HG03571 (cell line): Measurements from ENCODE around the gene GREB1.
A peak's percentile ranks its signal among the peaks of the same experiment; 100 is the strongest.

Experiments used
- ATAC-seq: cut with Tn5 transposase; IDR thresholded peaks from one replicate; pipeline ENCODE4 v1.9.1; 2021; ENCODE audit not compliant: unreplicated experiment

GREB1 gene

DNA sequence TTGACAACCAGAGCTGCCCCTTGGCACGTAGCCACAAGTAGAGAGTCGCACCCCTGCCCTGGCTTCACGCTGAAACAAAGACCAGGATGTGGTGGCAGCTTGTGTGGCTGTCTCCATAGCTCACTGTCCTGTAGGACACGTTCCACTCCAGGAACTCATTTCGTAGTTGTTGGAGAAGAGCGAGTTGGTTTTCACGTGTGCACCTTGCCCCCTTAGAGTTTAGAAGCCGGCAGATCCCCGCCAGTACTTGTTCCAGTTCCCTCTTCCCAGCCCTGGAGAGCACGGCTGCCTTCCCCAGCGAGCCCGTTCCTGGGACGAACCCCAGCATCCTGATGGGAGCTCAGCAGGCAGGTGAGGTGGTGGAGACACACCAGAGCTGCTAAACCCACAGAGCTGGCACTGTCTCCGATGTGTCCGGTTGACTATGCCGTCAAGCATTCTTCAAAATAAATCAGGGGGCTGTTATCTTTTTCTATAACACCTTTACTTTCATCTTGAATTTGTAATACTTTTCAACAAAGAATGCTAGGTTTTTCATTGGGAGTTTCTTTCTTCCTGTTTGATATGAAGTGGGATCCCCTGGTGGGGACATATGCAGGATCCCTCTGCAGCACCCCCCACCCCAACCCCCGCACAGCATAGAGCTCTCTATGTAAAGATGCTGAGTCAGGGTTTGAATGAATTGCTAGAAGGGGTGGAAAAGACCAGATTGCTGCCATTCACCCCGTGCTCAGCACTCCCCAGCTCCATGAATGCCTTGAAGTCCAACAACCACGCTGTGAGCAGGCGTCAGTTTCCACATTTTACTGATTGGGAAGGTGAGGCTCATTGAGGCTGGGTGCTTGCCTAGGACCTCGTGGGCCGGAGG, 44.5 kb downstream of the GREB1 start:
- no peak for ATAC-seq

DNA sequence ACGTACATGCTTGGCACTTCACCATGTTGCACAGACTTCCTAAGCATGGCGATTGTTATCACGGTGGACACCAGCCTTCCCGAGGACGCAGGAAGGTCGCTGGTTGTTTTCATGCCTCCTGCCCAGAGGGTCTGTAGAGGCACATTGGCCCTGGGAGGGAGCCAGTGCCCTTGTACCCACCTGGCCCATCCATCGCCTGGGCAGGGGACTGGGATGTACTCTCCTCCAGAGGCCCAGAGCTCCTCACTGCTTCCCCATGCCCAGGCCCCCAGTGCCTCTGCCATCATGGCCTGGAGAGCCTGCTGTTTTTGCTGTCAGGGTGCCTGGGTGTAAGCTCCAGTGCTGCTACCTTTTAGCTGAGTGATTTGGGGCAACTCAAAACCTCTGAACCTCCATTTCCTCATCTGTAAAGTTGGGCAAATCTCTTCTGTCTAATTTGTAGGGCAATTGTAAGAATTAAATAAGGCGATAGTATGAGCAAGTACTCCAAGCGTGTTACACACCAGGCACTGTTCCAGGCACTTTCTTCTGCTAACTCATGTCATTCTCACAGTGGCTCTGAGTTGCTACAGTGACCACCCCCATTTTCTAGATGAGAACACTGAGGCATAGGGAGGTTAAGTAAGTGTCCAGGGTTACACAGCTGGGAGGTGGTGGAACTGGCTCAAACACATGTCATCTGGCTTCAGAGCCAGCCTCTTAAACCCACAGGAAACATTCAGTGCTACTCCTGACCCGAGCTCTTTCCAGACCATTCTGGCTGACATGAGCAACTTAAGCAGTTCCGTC, 45.3 kb downstream of the GREB1 start:
- no peak for ATAC-seq

DNA sequence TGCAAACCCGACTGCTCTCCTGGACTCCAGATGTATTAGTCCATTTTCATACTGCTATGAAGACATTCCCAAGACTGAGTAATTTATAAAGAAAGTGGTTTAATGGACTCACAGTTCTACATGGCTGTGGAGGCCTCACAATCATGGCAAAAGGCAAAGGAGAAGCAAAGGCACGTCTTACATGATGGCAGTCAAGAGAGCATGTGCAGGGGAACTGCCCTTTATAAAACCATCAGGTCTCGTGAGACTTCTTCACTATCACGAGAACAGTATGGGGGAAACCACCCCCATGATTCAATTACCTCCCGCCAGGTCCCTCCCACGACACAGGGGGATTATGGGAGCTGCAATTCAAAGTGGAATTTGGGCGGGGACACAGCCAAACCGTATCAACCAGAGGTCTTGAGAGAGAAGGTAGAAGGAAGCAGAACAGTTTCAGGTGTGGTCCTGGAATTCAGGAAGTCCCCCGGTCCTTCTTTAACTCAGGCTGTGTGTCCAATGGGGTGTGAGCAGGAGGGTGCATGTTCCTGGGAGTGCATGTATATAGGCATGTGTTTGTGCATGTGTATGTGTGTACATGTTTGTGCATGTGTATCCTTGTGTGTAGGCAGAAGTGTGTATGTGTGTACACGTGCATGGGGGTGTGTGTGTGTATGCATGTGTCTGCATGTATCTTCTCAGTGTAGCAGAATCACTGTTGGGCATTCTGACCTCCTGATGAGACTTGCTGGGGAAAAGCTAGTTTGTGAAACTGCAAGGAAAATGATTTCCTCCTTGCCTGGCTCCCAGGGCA, 46.2 kb downstream of the GREB1 start:
- ATAC-seq, result no peak

DNA sequence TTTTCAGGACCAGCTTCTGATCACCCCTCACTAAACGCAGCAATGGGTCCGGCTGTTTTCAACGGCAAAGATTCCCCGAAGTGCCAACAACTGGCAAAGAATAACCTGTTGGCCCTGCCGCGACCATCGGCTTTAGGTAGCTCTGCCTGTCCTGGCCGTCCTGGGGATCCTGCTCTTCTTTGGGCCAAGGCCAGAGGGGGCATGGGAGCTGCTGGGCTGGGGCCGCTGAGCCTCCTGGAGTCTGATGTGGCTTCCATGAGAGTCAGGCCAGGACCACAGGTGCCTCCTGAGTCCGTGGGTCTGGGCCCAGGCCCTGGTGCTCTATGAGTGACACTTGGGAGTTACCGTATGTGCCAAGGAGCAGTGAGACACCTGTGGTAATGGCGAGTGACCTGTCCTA, 46.9 kb downstream of the GREB1 start:
- no peak for ATAC-seq

DNA sequence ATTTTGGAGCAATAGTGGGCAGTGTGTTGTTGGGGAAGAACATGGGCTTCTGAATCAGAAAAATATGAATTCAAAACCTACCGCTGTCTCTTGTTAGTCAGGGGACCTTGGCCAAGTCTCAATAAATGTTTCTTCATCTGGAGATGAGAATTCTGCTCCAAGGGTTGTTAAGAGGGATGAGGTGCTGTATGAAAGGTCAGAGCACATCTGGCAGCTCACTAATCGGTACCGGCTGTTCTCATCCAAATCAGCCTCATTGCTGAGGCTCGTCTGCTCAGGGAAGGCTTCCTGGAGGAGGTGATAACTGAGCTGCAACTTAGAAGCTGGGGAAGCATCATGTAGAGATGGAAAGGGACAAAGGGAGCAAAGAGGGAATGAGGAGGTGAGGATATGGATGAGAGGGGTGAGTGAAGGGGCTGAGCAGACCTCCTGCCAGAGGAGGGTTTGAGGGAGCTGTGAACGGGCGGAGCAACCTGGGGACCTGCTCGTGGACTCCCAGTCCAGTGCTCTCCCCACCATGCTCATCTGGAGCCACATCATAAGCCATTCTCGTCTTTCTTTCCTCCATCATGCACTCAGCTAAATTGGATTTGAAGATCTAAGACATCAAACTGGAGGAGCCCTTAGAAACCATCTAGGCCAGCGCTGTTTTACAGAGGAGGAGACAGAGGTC, 47.4 kb downstream of the GREB1 start:
- no peak for ATAC-seq

DNA sequence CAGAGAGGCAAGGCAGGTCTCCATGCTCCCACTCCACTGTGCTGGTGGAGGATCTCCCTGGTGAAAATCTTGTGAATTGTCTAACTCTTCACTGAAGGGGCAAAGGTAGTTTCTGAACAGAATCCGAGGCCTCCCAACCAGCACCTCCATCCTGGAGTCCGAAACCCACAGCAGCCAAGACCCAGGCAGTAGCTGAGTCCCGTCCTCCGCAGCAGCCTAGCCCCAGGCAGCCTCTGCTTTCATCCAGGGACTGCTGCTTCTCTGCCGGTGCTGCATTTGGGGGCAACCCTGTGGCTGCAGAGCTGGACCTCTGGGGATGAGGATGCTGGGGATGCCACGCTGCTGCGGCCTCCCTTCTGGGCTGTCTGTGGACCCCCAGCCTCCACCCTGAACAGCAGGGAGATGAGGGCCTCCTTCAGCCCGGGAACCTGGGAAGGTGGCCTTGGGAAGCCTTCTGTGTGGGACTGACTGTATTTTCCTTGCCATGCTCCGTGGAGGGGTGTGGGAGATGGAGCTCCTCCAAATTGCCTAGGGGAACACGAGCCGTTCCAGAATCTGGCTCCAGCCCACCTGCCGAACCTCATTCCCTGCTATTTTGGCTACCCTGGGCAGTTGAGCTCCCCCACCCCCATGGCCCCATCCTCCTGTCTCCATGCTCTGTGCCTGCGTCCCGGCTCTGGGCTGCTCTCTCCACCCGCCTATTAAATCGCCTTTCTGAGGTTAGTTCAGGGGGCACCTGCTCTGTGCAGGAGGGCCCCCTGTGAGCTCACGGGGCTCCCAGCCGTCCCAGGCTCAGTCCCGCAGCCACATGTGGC, 48.2 kb downstream of the GREB1 start:
- ATAC-seq, result no peak

DNA sequence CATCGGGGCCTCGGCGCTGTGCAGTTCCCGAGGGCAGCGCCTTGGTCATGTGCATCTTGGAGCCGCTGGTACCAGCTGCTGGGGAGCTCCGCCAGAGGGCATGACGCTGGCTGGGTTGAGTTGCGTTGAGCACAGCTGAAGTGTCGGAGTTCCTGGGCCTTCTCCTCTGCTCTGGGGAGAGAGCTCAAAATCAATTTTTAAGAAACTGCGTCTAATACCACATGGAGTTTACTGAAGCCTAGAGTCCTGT, 48.7 kb downstream of the GREB1 start:
- no peak for ATAC-seq

DNA sequence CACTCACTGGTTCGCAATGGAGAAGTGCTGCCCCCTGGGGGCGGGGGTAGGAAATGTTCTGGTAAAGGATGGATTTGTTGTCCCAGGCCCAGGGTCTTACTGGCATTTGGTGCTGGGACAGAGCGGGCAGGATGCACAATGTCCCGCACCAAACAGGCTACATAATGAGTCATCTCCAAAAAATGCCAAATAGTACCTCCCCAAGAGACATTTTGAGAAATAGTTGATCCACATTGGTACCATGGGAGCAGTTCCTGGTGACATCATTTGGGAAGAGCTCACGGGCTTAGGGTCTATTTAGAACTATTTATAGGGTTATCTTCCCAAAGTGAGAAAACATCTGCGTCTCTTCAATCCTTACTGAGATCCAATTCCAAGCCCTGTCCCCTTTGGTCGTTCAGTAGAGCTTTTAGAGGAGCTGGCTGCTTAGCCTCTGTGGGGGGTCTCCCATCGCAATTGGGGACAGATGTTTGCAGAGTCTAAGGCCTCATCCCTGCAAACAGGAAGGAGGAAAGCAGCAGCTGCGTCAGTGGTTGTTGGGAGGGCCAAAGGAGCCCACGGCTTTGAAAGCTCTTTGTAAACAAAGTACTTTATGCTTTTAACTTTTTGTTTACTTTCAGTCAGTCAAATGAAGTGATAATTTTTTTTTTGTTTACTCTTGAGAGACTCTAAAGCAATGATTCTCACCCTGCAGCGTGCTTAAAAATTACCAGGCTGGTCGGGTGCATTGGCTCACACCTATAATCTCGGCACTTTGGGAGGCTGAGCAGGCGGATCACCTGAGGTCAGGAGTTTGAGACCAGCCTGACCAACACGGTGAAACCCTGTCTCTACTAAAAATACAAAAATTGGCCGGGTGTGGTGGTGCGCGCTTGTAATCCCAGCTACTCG, 49.3 kb downstream of the GREB1 start:
- no peak for ATAC-seq

DNA sequence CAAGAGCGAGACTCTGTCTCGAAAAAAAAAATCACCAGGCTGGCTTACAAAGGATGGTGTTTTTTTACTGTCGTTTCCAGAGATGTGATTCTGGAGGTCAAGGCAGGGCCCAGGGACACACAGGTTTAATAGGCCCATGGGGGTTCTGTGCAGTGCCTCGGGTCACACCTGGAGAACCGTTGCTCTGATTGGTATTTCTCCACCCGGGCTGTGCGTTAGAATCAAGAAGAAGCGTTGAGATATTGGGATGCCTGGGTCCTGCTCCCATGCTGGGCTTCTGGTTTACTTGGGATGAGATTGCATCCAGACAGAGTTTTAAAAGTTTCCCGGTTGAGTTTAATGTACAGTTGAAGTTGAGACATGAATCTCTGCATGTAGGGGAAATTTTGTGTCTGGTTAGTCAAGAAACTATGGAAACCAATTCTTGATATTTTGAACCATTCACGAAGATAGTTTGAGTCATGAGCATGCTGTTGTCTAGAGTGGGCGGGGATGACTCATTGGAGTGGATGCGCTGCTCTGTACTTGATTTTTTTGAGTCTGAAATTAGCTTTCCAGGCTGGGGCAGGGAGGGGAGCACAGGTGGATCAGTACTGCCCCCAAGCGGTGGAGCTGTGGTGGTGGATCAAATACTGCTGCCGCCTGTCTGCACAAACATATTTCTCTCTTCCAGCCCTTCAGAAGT, 50.1 kb downstream of the GREB1 start:
- ATAC-seq, result peak; percentile 63

DNA sequence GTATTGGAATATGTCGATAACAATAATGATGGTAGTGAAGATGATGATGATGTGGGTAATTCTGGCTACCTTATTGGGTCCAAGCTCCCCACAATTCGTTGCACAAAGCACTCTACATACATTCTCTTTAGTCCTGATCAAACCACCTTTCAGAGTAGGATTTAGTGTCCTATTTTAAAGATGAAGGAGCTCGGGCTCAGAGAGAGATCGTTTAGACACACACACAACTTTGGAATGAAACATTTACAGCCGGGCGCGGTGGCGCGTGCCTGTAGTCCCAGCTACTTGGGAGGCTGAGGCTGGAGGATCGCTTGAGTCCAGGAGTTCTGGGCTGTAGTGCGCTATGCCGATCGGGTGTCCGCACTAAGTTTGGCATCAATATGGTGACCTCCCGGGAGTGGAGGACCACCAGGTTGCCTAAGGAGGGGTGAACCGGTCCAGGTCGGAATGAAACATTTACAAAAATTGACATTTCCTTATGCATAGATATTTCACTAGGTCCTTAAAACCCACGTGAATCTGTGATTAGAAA, 50.7 kb downstream of the GREB1 start:
- no peak for ATAC-seq

DNA sequence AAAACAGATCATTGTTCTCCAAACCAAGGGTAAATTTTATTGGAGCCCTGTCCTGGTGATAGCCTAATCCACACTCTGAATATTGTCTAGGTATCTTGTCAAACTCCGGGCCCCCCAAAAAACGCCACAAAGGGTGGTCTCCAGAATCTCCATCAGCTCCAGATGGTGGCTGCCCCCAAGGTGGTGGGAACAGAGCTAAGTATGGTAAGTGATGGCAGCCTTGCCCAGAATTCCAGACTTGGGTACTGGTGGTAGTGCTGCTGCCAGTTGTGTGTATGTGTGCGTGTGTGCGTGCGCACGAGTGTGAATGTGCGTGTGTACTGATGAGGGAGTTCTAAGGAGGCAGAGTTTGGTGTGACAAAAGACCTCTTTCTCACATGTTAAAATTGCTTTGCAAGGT, 51.2 kb downstream of the GREB1 start:
- ATAC-seq, result no peak

DNA sequence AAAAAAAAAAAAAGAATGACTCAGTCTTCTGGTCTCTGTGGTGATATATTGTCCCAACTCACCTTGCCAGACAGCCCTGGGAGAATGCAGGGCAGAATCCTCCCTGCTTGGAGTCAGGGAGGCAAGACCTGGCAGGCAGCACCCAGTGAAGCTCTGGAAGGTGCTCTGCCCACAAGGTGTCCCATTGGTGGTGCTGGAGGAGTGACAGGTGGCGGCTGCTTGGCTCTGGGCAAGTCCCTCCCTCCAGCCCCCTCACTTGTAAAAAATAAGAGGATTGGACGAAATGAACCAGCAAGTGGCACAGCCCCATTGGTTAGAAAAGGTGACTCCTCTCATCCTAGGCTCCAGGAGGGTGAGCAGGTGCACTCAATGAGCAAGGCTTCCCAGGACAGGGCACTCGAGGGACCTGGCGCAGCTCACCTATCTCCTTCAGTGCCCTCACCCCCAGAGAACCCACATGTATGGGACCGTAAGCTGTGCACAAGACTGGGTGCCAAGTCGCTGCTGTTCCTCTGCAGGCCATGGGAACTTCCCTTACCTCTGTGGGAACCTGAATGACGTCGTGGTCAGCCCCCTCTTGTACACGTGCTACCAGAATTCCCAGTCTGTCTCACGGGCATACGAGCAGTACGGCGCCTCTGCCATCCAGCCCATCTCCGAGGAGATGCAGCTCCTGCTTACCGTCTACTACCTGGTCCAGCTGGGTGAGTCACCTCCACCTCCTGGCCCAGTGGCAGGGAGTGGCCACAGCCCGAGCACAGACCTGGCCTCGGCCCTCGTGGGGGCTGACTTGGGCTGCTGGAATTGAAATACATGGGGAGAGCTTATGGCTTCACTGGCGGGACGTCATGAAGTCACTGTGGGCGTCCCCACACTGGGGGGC, 54.6 kb downstream of the GREB1 start:
- no peak for ATAC-seq

DNA sequence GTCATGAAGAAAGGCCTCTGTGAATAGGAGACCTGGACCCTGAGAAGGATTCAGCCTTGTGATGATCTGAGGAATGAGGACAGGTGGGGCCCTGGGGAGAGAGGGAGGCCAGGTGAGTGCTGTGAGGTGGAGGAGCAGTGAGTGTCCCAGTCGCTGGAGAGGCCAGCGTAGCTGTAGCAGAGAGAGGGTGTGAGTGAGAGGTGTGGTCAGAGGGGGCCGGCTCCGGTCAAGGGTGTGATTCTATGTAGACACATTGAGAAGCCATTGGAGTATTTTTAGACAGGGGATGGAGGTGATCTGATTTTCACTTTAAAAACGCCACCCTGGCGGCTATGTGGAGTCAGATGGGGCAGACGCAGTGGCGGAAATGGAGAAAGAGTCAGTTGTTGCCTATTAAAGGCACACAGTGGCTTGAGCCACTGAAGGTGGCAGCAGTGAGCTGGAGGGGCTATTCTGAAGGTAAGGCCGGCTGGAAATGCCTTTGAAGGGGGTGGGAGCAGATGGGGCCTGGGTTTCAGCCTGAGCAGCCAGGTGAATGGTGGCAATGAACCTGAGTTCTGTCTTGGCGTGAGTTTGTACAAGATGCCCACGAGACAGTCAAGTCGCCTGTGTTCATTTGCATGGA, 55.6 kb downstream of the GREB1 start:
- no peak for ATAC-seq

DNA sequence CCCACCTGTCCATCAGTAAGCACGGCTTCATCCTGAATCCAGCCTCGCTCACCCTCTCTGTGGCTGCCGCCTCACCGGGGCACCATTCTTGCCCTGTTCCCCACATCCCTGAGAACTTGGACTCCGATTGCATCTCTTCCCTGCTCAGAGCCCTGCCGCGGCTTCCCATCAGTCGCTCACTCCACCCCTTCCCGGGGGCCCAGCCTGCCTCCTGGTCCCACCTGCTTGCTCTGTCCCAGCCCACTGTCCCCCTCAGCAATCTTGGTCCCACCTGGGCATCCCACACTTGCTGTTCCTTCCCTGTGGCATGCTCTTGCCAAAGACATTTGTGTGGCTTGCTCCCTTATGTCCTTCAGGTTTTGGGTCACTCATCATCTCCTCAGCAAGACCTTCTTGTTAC, 56.3 kb downstream of the GREB1 start:
- no peak for ATAC-seq

DNA sequence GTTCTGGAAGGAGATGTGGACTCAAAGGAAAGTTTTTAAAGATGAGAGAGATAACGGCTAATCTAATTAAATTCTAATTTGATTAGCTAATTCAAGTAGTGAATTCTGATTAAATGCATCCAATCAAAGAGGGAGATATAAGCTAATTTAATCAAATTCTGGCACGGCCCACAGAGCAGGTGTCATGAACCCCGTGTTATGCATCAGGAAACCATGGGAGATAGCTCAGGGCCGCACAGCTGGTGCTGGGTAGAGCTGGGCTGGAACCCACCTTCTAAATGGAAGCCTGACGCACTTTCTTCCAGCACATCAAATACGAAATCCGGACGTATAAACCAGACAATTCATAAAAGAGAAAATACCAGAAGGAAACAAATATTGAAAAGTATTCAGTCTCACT, 57.2 kb downstream of the GREB1 start:
- ATAC-seq, result no peak

DNA sequence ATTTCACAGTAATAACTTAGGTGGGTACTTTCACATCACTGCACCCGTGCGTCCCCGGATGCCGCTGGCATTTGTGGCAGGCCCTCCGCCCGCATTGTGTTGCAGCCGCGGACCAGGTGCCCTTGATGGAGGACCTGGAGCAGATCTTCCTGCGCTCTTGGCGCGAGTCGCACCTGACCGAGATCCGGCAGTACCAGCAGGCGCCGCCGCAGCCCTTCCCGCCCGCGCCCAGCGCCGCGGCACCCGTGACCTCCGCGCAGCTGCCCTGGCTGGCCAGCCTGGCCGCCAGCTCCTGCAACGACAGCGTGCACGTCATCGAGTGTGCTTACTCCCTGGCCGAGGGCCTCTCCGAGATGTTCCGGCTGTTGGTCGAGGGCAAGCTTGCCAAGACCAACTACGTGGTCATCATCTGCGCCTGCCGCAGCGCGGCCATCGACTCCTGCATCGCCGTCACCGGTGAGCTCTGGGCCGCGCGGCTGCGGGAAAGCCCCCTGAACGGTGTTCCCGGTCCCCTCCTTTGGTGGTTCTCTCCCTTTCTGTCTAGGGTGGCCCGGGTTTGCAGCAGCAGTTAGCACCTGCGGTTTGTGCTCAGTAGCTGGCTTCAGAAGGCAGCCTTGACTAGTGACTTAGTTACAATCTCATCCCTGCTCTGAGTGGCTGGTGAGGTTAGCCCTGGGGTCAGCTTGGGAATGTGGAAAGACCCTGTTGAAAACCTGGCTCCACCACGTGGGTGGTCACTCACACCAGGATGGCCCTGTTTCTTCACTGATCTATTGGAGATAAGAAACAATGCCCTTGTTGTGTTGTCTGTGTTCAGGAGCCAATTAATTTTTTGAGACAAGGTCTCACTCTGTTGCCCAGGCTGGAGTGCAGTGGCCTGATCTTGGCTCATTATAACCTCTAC, 59.1 kb downstream of the GREB1 start:
- no peak for ATAC-seq
